Activated effector memory CD4-positive, alpha-beta T cell treated with anti-CD3 and anti-CD28 coated beads, Interleukin-2, amount 50 U/mL, for 16 hours (primary cell): Measurements from ENCODE around the gene EEF1AKMT4.

Source experiments
- DNase-seq: peaks from one replicate; pipeline ENCODE4 v3.0.0-alpha.2; 2020

EEF1AKMT4 gene

DNA sequence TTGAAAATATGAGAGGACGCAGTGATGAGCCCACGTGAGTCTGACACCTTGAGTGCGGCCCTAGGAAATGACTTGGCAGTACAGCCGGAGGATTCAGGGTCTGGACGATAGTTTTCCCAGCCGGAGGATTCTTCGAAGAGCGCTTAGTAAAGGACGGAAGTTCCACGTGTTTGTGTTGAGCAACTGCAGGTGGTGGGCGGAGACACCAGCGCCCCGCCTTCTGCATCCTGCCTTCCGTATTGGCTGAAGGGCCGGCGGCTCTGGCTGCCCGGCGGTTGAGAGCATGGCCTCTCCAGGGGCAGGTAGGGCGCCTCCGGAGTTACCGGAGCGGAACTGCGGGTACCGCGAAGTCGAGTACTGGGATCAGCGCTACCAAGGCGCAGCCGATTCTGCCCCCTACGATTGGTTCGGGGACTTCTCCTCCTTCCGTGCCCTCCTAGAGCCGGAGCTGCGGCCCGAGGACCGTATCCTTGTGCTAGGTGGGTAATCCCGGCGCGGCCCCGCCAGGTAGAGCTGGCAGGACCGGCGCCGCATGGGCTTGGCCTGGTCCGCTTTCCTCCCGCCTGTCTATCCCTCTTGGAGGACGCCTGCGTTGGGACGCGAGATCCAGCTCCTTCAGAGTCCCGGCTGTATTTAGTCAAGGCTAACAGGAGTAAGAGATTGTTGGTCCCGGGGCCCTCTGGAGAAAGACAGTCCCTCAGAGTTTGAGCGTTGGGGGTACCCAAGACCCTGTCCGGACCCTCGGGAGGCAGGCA is at the start of gene EEF1AKMT4:
Gene EEF1AKMT4, plus strand, starts transcription at position 261 of the 755 bp plus-strand sequence. Its CDS starts 23 bp downstream, at position 284.
- DNase-seq = peak; percentile 99

DNA sequence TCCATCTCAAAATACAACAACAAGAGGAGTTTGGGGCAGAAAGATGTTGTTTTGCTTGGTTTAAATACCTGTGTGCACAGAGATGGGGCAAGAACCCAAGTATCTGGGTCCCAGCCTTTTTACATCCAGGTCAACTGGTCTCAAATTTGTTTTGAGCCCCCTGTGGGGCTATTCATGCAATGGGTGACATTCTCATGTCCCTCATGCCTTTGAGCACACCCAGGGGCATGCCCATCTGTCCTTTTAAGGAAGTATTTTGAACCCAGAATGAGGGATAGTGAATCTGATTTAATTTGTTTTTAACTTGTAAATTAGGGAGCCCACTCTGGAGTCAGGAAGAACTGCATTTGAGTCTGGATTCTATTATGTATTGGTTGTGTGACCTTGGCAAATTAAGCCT is 48.6 kb upstream of the EEF1AKMT4 start:
- DNase-seq = no peak

DNA sequence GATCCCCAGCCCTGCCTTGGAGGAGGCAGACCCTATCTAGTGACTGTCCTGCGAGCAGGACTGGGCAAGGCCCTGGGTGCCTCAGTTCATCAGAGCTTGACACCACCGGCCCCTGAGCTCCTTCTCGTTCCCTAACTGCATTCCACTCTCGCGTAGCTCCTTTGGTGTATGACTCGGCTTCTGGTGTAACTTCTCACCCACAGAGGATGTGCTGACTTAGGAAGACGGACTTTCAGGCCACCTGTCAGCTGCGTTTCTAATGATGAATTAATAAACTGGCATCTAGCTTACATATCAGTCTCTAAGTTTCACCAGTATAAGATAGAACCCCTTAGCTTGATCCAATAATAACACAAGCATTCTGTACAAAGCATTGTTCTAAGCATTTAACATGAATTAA is 45.9 kb upstream of the EEF1AKMT4 start:
- DNase-seq = no peak

DNA sequence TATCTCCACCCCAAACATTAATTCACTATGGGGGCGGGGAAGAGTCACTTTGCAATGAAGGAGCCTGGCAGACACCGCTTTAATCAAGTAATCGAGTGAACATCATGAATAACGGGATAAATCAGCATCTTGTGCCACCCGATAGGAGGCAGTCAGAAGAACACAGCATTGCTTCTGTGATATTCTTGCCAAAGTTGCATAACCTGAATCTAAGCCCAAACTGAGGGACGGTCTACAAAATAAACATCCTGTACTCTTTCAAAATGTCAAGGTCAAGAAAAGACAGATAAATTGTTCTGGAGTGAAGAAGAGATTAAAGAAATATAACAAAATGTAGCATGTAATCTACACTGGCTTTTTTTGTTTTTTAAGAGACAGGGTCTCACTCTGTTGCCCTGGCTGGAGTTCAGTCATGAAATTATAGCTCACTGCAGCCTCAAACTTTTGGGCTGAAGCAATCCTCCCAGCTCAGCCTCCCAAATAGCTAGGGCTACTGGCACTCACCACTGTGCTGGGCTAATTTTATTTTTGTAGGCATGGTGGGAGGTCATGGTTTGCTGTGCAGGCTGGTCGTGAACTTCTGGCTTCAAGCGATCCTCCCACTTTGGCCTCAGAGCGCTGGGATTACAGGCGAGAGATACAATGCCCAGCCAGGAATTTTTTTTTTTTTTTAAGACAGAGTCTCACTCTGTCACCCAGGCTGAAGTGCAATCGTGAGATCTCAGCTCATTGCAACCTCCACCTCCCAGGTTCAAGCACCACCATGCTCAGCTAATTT is 40.1 kb upstream of the EEF1AKMT4 start:
- DNase-seq = no peak

DNA sequence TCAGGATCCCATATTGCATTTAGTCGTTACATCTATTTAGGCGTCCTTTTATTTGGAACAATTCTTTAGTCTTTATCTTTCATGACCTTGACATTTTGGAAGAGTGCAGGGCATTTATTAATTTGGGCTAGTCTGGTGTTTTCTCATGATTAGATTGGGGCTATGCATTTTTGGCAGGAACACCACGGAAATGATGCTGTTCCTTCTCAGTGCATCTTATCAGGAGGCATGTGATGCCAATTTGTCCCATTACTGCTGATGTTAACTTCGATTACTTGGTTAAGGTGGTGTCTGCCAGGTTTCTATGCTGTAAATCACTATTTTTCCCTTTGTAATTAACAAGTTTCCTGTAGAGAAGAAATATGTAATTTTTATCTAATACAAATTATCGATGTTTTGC is 38.2 kb upstream of the EEF1AKMT4 start:
- DNase-seq = no peak

DNA sequence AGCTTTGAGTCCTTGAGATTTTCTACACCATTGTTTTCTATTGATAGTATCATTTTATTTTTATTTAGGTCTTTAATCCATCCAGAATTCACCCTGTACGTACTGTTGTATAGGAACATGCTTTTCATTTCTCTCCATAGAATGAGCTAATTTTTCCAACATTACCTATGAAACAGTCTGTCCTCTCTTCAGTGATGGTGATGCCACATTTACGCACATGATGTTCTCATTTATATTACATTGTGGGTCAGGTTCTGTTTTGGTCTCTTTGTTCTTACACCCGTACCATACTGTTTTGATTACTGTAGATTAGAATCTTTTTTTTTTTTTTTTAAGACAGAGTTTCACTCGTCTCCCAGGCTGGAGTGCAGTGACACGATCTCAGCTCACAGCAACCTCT is 37.8 kb upstream of the EEF1AKMT4 start:
- DNase-seq = no peak

DNA sequence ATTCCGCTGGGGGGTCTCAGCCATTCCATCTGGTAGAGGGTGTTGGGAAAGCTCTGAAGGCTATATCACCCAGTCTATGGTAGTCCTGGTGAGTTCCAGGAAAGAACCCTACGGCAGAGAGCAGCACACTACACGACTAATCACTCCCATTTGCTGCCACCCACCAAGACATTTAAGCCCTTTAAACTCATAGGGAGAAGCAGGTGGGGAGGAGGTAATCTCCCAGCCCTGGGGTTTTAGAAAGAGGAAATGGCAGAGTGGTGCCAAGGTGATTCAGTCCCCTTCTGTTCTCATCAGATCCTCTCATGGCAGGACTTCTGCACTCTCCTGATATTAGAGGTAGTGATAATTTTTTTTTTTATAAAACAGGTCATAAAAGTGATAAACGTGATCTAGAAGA is 30.7 kb upstream of the EEF1AKMT4 start:
- DNase-seq = no peak

DNA sequence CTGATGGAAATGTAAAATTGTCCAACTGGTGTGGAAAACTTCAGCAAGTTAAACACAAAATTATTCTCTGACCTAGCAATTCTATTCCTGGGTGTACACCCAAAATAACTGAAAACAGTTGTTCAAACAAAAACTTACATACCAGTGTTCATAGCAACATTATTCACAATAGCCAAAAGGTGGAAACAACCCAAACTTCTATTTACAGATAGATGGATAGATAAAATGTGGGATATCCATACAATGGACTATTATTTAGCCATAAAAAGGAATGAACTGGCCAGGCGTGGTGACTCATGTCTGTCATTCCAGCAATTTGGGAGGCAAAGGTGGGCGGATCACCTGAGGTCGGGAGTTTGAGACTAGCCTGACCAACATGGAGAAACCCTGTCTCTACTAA is 27.0 kb upstream of the EEF1AKMT4 start:
- DNase-seq = no peak

DNA sequence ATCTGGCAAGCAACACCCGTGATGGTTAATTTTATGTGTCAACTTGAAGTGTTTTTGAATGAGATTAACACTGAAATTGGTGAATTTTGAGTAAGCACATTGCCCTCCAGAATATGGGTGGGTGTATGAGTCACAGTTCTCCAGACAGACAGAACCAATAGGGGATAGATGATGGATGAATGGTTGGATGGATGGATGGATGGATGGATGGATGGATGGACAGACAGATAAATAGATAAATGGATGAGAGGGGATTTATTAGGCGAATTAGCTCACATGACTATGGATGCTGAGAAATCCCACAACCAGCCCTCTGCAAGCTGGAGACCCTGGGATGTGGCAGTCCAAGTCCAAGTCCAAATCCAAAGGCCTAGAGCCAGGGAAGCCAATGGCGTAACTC is 25.5 kb upstream of the EEF1AKMT4 start:
- DNase-seq = no peak

DNA sequence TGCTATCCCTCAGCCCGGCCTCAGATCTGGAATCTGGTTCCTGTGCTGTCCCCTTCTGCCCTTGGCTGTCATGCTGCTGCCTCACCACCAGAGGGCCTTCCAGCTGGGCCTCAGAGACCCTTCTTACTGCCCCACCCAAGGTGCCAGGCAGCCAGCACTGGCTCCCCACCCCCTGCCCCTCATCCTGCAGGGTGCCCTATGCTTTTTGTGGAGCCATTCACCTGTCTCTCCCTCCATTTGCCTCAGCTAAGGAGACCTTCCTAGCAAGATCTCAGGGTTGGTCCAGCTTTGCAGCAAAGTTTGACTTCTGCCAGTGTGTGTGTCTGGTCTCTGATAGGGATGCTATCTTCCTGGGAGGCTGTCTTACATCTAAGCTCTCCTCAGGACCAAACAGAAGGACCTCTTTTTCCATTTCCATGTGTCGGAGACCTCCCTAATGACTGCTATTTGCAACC is 22.0 kb upstream of the EEF1AKMT4 start:
- peak; percentile 82 for DNase-seq

DNA sequence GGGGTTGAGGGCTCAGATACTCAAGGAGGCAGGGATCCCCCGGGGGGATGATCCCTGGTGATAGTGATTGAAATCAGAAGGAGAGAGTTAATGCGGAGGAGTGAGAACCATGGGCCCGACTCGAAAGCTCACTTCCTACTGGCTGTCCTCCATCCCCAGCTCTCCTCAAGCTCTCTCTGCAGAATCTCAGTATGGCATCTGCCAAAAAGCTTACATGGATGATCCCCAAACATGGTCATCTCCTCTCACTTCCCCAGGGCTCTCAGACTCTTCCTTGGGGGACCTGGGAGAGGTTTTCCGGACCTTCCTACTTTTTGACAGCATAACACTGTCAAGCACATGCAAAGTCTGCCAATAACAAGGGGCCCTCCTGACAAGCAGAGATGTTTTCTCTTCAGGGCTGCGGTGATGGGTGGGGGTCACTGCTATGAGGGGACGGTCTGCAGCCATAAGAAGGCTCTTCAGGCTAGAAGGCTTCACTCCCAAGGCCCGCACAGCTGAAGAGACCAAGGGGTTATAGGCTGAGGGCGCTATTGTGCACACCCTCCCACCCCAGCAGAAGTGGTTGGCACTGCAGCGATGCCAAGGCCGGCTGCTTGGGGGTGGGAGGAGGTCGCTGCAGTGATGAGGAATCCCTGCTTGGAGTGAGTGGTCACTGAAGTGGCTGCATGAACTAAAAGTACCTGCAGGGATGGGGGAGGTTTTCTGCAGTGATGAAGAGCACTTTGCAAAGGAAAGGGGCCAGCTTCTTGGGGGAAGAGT is 20.9 kb upstream of the EEF1AKMT4 start:
- no peak for DNase-seq

DNA sequence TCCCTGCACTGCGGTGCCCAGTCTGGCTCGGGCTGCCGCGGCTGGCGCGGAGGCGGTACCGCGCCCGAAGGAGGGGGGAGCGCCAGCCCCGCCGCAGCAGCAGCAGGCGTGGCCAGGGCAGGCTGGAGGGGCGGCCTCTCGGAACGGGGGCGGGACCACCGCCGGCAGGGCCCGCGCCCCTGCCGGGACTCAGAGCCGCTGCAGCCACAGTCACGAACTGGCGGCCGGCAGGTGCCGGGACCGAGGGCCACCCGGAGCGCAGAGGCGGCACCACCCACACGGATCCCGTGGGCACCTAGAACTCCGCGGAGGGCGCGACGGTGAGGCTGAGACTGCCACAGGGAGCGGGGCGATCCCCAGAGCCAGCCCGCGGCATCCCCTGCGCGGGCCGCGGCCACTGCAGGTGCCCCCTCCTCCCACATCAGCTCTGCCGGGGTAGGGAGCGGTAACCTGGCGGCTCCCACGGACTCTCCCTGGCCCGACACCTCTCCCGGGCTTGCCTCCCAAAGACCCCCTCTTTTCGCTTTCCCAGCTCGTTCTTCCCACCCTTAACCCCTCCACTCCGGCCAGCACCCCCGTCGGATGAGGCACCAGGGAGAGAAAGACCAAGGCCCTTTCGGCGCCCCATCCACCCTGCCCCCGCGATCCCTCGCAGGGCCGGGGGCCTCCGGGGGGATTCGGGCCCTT is 19.9 kb upstream of the EEF1AKMT4 start, which contains the start of gene VWA5B2:
Gene VWA5B2, plus strand, starts transcription at position 192 of the 687 bp plus-strand sequence. CDS start 944 bp downstream, outside the sequence.
- DNase-seq = peak; percentile 90

DNA sequence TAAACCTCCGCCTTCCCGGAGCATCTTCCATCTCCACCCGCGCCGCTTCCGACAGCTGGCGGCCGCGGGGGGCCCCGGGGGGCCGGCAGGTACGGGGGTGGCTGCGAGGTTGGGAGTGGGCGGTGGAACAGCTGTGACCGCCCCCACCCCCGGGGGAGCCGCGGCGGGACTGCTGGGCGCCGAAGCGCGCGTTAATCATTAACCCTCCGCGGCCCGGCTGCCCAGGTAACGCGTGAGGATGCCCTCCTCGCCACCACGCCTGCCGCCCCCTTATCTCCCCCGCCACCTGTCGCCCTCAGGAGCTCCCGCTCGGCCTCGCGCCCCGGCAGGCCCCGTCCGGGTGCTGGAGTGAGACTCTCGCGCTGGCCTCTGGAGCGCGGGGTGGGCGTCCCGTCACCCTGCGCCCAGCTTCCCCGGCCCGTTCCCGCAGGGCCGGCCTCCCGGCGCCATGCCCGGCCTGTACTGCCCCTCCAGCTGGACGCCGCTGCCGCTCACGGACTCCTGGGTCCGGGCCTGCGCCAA is 19.3 kb upstream of the EEF1AKMT4 start:
- no peak for DNase-seq

DNA sequence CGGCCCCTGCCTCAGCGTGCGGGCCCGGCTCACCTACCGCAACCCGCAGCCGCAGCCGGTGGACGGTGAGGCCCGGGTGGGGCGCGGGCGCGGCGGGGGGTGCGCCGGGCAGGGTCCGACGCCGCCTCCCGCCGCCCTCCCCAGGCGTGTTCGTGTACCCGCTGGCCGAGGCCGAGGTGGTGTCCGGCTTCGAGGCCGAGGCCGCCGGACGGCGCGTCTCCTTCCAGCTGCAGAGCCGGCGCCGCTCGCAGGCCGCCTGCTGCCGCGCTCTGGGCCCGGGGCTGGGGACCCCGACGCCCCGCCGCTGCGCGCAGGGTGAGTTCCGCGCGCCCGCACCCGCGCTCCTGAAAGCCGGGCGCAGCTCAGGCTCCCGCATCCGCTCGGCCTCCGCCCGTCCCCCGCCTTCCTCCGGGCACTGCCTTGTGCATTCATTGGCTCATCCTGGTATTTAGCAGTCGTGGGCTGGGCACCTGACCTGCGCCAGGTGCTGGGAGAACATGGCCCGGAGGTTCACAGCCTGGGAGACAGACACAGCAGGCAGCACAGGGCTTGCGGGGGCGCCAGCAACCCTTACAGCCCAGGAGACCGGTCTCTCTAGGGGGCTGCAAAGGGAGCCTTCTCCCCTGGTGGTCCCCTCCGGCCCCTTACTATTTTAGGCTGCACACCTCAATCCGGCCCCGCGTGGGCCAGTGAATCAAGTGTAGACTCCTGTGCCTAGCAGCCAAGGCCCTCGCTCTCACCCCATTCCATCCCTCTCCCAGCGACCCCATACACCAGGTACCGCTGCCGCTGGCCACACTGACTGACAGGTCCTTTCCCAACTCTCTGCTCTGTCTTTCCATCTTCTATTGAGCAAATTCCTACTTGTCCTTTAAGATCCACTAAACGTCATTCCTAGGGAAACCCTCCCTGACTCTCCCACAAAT is 18.6 kb upstream of the EEF1AKMT4 start:
- DNase-seq = no peak

DNA sequence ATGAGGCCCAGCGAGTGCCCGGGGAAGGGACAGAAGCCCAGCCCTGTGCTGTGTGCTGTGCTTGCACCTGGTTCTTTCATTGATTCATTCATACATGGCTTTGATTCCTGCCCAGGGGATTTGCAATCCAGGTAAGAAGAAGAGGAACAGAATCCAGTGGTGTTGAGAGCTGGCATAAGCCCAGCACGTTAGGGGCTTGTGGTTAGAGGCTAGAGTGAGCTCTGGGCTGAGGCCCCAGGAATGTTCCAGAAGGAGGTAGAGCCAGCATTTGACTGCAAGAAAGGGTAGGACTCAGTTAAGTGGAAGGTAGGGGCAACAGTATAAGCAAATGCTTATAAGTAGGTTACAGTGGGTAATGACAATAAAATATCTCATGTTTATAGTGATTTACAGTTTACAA is 17.8 kb upstream of the EEF1AKMT4 start:
- no peak for DNase-seq

DNA sequence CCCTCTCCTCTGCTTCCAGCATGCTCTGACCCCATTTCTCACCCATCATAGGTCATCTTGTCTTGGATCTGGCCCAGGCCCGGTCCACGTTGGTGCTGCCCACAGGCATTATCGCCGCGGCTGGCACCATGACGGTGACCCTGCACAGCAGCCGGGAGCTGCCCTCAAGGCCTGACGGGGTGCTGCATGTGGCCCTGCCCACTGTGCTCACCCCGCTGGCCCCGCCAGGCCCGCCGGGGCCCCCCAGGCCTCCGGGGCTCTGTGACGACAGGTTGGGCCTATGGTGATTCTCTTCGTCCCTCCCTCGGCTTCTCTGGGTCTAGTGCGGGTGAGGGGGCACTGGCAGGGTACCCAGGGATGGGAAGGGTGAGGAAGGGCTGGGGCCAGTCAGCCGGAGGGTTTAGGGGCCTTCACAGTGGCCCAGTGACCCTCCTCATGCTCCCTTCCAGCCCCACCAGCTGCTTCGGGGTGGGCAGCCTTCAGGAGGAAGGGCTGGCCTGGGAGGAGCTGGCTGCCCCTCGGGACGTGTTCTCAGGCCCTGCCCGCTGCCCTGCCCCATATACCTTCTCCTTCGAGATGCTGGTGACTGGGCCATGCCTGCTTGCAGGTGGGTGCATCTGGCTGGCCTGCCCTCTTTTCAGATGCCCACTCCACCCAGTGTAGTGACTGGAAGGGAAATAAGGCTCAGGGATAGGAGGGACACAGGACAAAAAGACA is 16.2 kb upstream of the EEF1AKMT4 start:
- no peak for DNase-seq

DNA sequence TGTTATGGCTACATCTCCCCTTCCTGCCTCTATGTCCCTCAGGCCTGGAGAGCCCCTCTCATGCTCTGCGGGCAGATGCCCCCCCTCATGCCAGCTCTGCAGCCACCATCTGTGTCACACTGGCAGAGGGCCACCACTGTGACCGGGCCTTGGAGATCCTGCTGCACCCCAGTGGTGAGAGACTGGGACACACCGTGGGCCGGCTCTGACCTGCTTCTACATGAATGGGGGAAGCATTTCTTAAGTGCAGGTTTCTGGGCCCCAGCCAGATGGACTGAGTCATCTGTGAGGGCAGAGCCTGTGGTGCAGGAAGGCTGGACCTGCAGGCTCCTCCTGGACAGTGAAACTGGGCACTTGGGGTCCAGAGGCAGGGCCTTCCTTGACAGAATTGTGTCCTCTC is 15.2 kb upstream of the EEF1AKMT4 start:
- no peak for DNase-seq

DNA sequence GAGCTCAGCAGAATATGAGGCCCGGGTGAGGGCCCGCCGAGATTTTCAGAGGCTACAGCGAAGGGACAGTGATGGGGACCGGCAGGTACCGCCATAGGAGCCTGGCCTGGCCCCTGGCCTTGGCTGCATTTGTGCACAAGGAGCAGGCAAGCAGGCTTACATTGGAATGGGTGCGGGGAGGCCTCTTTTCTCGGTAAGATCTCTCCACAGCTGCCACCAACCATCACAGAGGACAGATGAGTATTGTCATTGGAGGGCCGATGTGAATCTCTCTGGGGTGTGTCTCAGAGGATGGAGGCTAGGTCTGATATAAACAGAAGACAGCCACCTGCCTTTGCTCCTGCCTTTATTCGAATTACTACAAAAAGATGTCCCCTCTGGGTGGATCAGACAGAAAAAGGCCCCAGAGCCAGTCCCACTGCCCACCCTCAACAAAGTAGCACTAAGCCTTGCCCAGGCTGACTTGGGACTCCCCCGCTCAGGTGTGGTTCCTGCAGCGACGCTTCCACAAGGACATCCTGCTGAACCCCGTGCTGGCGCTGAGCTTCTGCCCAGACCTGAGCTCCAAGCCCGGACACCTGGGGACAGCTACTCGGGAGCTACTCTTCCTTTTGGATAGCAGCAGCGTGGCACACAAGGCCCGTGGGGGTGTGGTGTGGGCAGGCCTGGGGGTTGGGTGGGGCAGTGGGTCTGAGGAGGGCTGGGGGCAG is 14.6 kb upstream of the EEF1AKMT4 start:
- DNase-seq = no peak

DNA sequence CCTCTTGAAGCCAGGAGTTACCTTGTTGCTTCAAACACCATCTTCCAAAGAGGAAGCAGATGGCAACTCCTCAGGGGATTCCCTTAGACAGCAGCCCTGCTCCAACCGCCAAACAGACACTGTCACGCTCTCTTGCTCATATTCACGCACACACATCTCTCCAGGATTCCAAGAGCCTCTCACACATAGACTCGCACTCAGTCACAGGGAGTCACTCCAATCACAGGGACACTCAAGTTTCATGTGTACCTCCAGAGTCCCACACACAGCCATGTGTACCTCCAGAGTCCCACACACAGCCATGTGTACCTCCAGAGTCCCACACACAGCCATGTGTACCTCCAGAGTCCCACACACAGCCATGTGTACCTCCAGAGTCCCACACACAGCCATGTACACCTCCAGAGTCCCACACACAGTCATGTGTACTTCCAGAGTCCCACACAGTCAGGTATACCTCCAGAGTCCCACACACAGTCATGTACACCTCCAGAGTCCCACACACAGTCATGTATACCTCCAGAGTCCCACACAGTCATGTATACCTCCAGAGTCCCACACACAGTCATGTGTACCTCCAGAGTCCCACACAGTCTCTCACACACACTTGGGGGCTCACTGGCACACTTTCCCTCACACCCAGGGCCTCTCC is 14.0 kb upstream of the EEF1AKMT4 start:
- no peak for DNase-seq
